ENCODE data around the gene NRIP1.

GRCh38 chr21:15020797-15021196, 44.0 kb downstream of the NRIP1 start:
- TF ChIP-seq CREB1 (IDR thresholded peaks at IDR 0.05; ENCODE audit: low read depth) (no peak), REST (IDR thresholded peaks at IDR 0.05; ENCODE audit: low read depth) (no peak), EP300 (IDR thresholded peaks at IDR 0.05; ENCODE audit: borderline replicate concordance) (no peak), TCF12 (IDR thresholded peaks at IDR 0.05; ENCODE audit: low read depth) (no peak), MAX (IDR thresholded peaks at IDR 0.05) (no peak), FOXM1 (IDR thresholded peaks at IDR 0.05; ENCODE audit: borderline replicate concordance, low read depth) (no peak), YY1 (IDR thresholded peaks at IDR 0.05; ENCODE audit: low read depth) (no peak), EGR1 (IDR thresholded peaks at IDR 0.05) (no peak)
